CD4-positive, alpha-beta T cell (primary cell): ENCODE measurements around the gene NECAB3. TPM values are rescaled to one million over a fixed set of nuclear protein-coding genes. Genes with fewer than 3 reads are reported as not detected.
"Not testable (repeated sequence)": the region's sequence is repeated elsewhere in the genome, so short reads cannot be mapped to it uniquely, and the experiment has no call there.

Experiments
- ATAC-seq: fragments of 200-7000 bp; cut with Tn5 transposase; one replicate; pipeline ENCODE4 v1.10.0; 2022; ENCODE audit warnings: mild to moderate bottlenecking; ENCODE audit not compliant: poor library complexity
- CTCF ChIA-PET: fragments of 350-600 bp; sonication (Branson Sonifier 250); formaldehyde crosslinking; loops from one replicate; lab custom pipeline; 2021; ENCODE audit warnings: antibody characterized with exemption, inconsistent platforms; lab: Charles Lee
- POLR2A ChIA-PET: fragments of 350-600 bp; sonication (Branson Sonifier 250); formaldehyde crosslinking; loops from one replicate; lab custom pipeline; 2021; ENCODE audit warnings: antibody characterized with exemption, inconsistent platforms; lab: Charles Lee
- DNase-seq, 14 experiments: peaks; one replicate each; pipeline ENCODE4 v3.0.0-alpha.2; 2013 to 2020; ENCODE audit warnings: mixed read lengths in 2 of 14
- H3K27ac ChIP-seq, 2 donors: one replicate each; pipeline versions ENCODE4 v1.5.1 to v1.7.0; 2013; ENCODE audit warnings: low read length in 2 of 2, low read depth in 1 of 2, mild to moderate bottlenecking in 1 of 2
- H3K27me3 ChIP-seq, 2 experiments: 1 replicate in 1 of 2; 2 replicates in 1 of 2; pipeline versions ENCODE4 v1.6.1 to v1.7.0; 2013; ENCODE audit warnings: low read length in 2 of 2, control low read depth in 1 of 2, mild to moderate bottlenecking in 1 of 2, moderate library complexity in 1 of 2; ENCODE audit not compliant: insufficient read depth in 2 of 2, control insufficient read depth in 1 of 2
- H3K36me3 ChIP-seq: one replicate; pipeline ENCODE4 v1.6.1; 2013; ENCODE audit warnings: low read length, control low read depth; ENCODE audit not compliant: insufficient read depth
- H3K4me1 ChIP-seq: one replicate; pipeline ENCODE4 v1.6.1; 2013; ENCODE audit warnings: low read length, control low read depth; ENCODE audit not compliant: insufficient read depth
- H3K4me3 ChIP-seq: one replicate; pipeline ENCODE4 v1.5.1; 2013; ENCODE audit warnings: mild to moderate bottlenecking, low read length, moderate library complexity
- H3K9me3 ChIP-seq, 2 experiments: 1 replicate in 1 of 2; 2 replicates in 1 of 2; pipeline versions ENCODE4 v1.6.1 to v1.7.0; 2013; ENCODE audit warnings: low read length in 2 of 2, mild to moderate bottlenecking in 2 of 2, control low read depth in 1 of 2, moderate library complexity in 1 of 2; ENCODE audit not compliant: control insufficient read depth in 1 of 2, insufficient read depth in 1 of 2
- H3K27ac Mint-ChIP-seq: one replicate; pipeline ENCODE4 v1.8.0; 2020; ENCODE audit warnings: mixed read lengths
- H3K27me3 Mint-ChIP-seq: one replicate; pipeline ENCODE4 v1.8.0; 2021; ENCODE audit warnings: mixed read lengths
- H3K36me3 Mint-ChIP-seq: one replicate; pipeline ENCODE4 v1.8.0; 2021; ENCODE audit warnings: low read depth, mixed read lengths
- H3K4me1 Mint-ChIP-seq: one replicate; pipeline ENCODE4 v1.8.0; 2021; ENCODE audit warnings: low read depth, mixed read lengths
- H3K4me3 Mint-ChIP-seq: one replicate; pipeline ENCODE4 v1.8.0; 2020; ENCODE audit warnings: mild to moderate bottlenecking, mixed read lengths
- H3K9me3 Mint-ChIP-seq: one replicate; pipeline ENCODE4 v1.8.0; 2020; ENCODE audit warnings: mixed read lengths
- intact Hi-C, 2 experiments: fragments of 100-400 bp; cut with DNase I in 1 of 2; cut with micrococcal nuclease in 1 of 2; formaldehyde crosslinking; loops; one replicate each; pipeline versions ENCODE4 v1.15.1 to v1.9.0; 2023 to 2025; cut with DNase I, micrococcal nuclease
- total RNA-seq, 174 experiments: library from RNA in 2 of 174; stranded (reverse) in 2 of 174; gene quantifications; one replicate each; pipeline ENCODE4 v1.2.3 and lab custom pipeline; 2021 to 2026
- TF ChIP-seq, protein P1 (sequence below): fragments of 200-600 bp; IDR thresholded peaks from one replicate; pipeline ENCODE4 v1.8.0; 2022; ENCODE audit warnings: antibody characterized with exemption, mild to moderate bottlenecking

Gene NECAB3
- total RNA-seq, 2 experiments from 2014 or later: 8.7 to 9.2 TPM

DNA sequence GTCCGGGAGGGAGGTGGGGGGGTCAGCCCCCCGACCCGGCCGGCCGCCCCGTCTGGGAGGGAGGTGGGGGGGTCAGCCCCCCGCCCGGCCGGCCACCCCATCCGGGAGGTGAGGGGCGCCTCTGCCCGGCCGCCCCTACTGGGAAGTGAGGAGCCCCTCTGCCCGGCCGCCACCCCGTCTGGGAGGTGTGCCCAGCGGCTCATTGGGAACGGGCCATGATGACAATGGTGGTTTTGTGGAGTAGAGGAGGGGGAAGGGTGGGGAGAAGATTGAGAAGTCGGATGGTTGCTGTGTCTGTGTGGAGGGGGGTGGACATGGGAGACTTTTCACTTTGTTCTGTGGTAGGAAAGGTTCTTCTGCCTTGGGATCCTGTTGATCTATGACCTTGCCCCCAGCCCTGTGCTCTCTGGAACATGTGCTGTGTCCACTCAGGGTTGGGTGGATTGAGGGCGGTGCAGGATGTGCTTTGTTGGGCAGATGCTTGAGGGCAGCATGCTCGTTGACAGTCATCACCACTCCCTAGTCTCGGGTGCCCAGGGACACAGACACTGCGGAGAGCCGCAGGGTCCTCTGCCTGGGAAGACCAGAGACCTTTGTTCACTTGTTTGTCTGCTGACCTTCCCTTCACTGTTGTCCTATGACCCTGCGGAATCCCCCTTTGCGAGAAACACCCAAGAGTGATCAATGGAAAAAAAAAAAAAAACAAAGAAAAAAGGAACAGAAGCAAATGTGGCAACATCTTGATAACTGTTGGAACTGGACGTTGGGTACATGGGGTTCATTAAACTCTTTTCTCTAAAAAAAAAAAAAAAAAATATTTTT, 27.6 kb upstream of the NECAB3 start:
- Histone ChIP-seq H3K36me3 (peaks cover 10% of the 10 kb centered on the region), H3K27ac (no peak overlapping the region), H3K4me3 (no peak overlapping the region), H3K27me3 (no peaks in the 10 kb centered on the region), H3K4me1 (no peaks in the 10 kb centered on the region), H3K9me3 (peaks cover 0 to 20% of the 10 kb centered on the region in 2 experiments)
- CTCF ChIA-PET: no interaction called here
- no peaks in the 10 kb centered on the region for H3K9me3 Mint-ChIP-seq
- intact Hi-C loops: no loop called here
- peaks cover 12% of the 10 kb centered on the region for H3K36me3 Mint-ChIP-seq
- H3K4me3 Mint-ChIP-seq: no peak overlapping the region
- H3K27ac Mint-ChIP-seq: no peak overlapping the region
- H3K27me3 Mint-ChIP-seq: no peaks in the 10 kb centered on the region
- TF ChIP-seq, protein P1, sequence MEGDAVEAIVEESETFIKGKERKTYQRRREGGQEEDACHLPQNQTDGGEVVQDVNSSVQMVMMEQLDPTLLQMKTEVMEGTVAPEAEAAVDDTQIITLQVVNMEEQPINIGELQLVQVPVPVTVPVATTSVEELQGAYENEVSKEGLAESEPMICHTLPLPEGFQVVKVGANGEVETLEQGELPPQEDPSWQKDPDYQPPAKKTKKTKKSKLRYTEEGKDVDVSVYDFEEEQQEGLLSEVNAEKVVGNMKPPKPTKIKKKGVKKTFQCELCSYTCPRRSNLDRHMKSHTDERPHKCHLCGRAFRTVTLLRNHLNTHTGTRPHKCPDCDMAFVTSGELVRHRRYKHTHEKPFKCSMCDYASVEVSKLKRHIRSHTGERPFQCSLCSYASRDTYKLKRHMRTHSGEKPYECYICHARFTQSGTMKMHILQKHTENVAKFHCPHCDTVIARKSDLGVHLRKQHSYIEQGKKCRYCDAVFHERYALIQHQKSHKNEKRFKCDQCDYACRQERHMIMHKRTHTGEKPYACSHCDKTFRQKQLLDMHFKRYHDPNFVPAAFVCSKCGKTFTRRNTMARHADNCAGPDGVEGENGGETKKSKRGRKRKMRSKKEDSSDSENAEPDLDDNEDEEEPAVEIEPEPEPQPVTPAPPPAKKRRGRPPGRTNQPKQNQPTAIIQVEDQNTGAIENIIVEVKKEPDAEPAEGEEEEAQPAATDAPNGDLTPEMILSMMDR: no peak
- H3K4me1 Mint-ChIP-seq: no peaks in the 10 kb centered on the region
- ATAC-seq (no peak), DNase-seq (no peak)
- POLR2A ChIA-PET: no interaction called here

DNA sequence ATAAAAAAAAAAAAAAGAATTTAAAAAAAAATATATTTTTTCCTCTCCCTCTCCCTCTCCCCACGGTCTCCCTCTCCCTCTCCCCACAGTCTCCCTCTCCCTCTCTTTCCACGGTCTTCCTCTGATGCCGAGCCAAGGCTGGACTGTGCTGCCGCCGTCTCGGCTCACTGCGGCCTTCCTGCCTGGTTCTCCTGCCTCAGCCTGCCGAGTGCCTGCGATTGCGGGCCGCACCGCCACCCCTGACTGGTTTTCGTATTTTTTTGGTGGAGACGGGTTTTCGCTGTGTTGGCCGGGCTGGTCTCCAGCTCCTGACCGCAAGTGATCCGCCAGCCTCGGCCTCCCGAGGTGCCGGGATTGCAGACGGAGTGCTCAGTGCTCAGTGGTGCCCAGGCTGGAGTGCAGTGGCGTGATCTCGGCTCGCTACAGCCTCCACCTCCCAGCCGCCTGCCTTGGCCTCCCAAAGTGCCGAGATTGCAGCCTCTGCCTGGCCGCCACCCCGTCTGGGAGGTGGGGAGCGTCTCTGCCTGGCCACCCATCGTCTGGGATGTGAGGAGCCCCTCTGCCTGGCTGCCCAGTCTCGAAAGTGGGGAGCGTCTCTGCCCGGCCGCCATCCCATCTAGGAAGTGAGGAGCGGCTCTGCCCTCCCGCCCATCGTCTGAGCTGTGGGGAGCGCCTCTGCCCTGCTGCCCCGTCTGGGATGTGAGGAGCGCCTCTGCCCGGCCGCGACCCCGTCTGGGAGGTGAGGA, 26.6 kb upstream of the NECAB3 start:
- H3K9me3 Mint-ChIP-seq, intact Hi-C loops, H3K4me1 Mint-ChIP-seq, H3K36me3 Mint-ChIP-seq, H3K27ac Mint-ChIP-seq, H3K27ac ChIP-seq, H3K4me1 ChIP-seq, H3K27me3 ChIP-seq, H3K27me3 Mint-ChIP-seq, DNase-seq, CTCF ChIA-PET, H3K4me3 ChIP-seq, ATAC-seq, POLR2A ChIA-PET, H3K4me3 Mint-ChIP-seq, H3K36me3 ChIP-seq: not testable (repeated sequence)
- peaks cover 0 to 20% of the 10 kb centered on the region in 2 experiments for H3K9me3 ChIP-seq

DNA sequence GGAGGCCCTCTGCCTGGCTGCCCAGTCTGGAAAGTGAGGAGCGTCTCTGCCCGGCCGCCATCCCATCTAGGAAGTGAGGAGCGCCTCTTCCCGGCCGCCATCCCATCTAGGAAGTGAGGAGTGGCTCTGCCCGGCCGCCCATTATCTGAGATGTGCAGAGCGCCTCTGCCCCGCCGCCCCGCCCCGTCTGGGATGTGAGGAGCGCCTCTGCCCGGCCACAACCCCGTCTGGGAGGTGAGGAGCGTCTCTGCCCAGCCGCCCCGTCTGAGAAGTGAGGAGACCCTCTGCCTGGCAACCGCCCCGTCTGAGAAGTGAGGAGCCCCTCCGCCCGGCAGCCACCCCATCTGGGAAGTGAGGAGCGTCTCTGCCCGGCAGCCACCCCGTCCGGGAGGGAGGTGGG, 24.7 kb upstream of the NECAB3 start:
- H3K36me3 ChIP-seq, DNase-seq, H3K4me1 Mint-ChIP-seq, H3K4me3 Mint-ChIP-seq, CTCF ChIA-PET, ATAC-seq, H3K27me3 ChIP-seq, H3K27me3 Mint-ChIP-seq, H3K9me3 Mint-ChIP-seq, H3K4me1 ChIP-seq, H3K36me3 Mint-ChIP-seq, H3K27ac ChIP-seq, H3K4me3 ChIP-seq, H3K27ac Mint-ChIP-seq, POLR2A ChIA-PET, intact Hi-C loops: not testable (repeated sequence)
- H3K9me3 ChIP-seq: peaks cover 0 to 20% of the 10 kb centered on the region in 2 experiments

DNA sequence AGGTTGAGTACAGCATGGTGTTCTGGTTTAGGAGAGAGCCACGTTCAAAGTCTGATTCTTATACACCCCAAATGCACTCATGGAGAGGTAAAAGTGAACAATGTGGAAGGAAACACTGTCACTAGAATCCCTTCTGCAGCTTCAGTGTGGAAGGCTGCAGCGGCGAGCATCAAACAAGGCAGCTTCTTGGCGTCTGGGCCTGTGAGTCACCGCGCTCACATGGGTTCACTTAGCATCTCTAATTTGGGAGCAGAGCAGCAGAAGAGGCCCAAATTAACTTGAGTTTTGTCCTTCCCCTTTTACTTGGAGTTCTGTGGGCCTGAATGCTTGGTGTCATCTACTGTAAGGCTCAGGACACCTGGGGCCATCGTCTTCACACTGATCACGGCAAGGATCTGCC, 22.9 kb upstream of the NECAB3 start:
- CTCF ChIA-PET: no interaction called here

More for the DNA sequence above, 22.9 kb upstream of the NECAB3 start:
- Mint-ChIP-seq H3K36me3 (no peaks in the 10 kb centered on the region), H3K27me3 (no peaks in the 10 kb centered on the region), H3K27ac (no peak overlapping the region), H3K4me3 (no peak overlapping the region), H3K4me1 (no peaks in the 10 kb centered on the region), H3K9me3 (no peaks in the 10 kb centered on the region)
- POLR2A ChIA-PET: no interaction called here
- Histone ChIP-seq H3K27ac (no peak overlapping the region), H3K4me3 (no peak overlapping the region), H3K9me3 (peaks cover 0 to 20% of the 10 kb centered on the region in 2 experiments), H3K27me3 (no peaks in the 10 kb centered on the region), H3K36me3 (no peaks in the 10 kb centered on the region), H3K4me1 (no peaks in the 10 kb centered on the region)
- intact Hi-C loops: no loop called here
- no peak for DNase-seq
- TF ChIP-seq, protein P1: no peak
- no peak for ATAC-seq
